Medulla oblongata (tissue), 1 donor: ENCODE results near the gene LRRC59.

Experiments
- DNase-seq: peaks from one replicate; pipeline ENCODE4 v3.0.0-alpha.2; 2015; ENCODE audit errors: extremely low spot score

LRRC59 gene

GRCh38 chr17:50388728-50389127, 8.6 kb downstream of the LRRC59 start:
- DNase-seq = no peak

GRCh38 chr17:50386510-50386909, 10.8 kb downstream of the LRRC59 start:
- DNase-seq = no peak

- DNase-seq = no peak
These were observed 14.4 kb downstream of the LRRC59 start for GRCh38 chr17:50382931-50383330.

- no peak for DNase-seq
These were observed 15.4 kb downstream of the LRRC59 start for GRCh38 chr17:50381920-50382319.

GRCh38 chr17:50381260-50381815, 16.0 kb downstream of the LRRC59 start:
- no peak for DNase-seq

- DNase-seq = no peak
These were observed 16.7 kb downstream of the LRRC59 start for GRCh38 chr17:50380369-50381259.

GRCh38 chr17:50379351-50380132, 17.8 kb downstream of the LRRC59 start:
- DNase-seq = no peak

- DNase-seq = no peak
These were observed 21.3 kb downstream of the LRRC59 start for GRCh38 chr17:50375858-50376538.

GRCh38 chr17:50373705-50374104, 23.6 kb downstream of the LRRC59 start:
- DNase-seq = no peak

- DNase-seq = peak; percentile 94
These were observed 24.4 kb downstream of the LRRC59 start, which contains the start of the genes EME1 and MRPL27 for GRCh38 chr17:50372758-50373556. Gene EME1, plus strand, starts transcription at chr17:50373229. Its CDS starts 1,980 bp downstream, at chr17:50375209. Gene MRPL27, minus strand, starts transcription at chr17:50373184. Its CDS starts 14 bp downstream, at chr17:50373170.

GRCh38 chr17:50372222-50372757, 25.0 kb downstream of the LRRC59 start:
- no peak for DNase-seq

- no peak for DNase-seq
These were observed 25.8 kb downstream of the LRRC59 start for GRCh38 chr17:50371526-50371925.

GRCh38 chr17:50370052-50370451, 27.3 kb downstream of the LRRC59 start:
- DNase-seq = no peak

- no peak for DNase-seq
These were observed 29.9 kb downstream of the LRRC59 start for GRCh38 chr17:50367401-50367800.

GRCh38 chr17:50365649-50366393, 31.5 kb downstream of the LRRC59 start:
- DNase-seq = no peak

- DNase-seq = no peak
These were observed 32.2 kb downstream of the LRRC59 start for GRCh38 chr17:50365165-50365564.

GRCh38 chr17:50364715-50365114, 32.6 kb downstream of the LRRC59 start:
- DNase-seq = no peak

GRCh38 chr17:50364061-50364458, 33.3 kb downstream of the LRRC59 start:
- no peak for DNase-seq

- peak; percentile 92 for DNase-seq
These were observed 33.9 kb downstream of the LRRC59 start for GRCh38 chr17:50363217-50364060.
